ENCODE data around the gene RBM34. TPM values are rescaled to one million over a fixed set of nuclear protein-coding genes. Genes with fewer than 3 reads are reported as not detected.
"Not testable (repeated sequence)": the region's sequence is repeated elsewhere in the genome, so short reads cannot be mapped to it uniquely, and the experiment has no call there.

Gene RBM34
- total and polyA plus RNA-seq, 8 donors, result 52.2 to 77.2 (median 67.3) TPM

GRCh38 chr1:235098991-235099390, 62.1 kb downstream of the RBM34 start:
- Histone ChIP-seq H3K9me3 (no peaks in the 10 kb centered on the region), H3K4me1 (peaks cover 0 to 5% of the 10 kb centered on the region in 2 donors), H3K27ac (no peak overlapping the region), H3K27me3 (no peaks in the 10 kb centered on the region), H3K4me3 (no peak overlapping the region), H3K36me3 (no peaks in the 10 kb centered on the region)
- intact Hi-C loops (cut with DNase I), result loop anchor here in 1 of 2 donors (10.0 kb wide), 1 partner anchor 316 kb away; no protein-coding TSS in a partner anchor
- TF ChIP-seq CTCF (IDR thresholded peaks at IDR 0.05), result no peak
- ATAC-seq (no peak), DNase-seq (no peak)

- ATAC-seq, result no peak
- Histone ChIP-seq H3K9me3 (no peaks in the 10 kb centered on the region), H3K4me1 (peaks cover 2 to 6% of the 10 kb centered on the region in 2 donors), H3K4me3 (no peak overlapping the region), H3K27ac (no peak overlapping the region), H3K36me3 (no peaks in the 10 kb centered on the region), H3K27me3 (no peaks in the 10 kb centered on the region)
- DNase-seq, result no peak
- no peak for TF ChIP-seq CTCF (IDR thresholded peaks at IDR 0.05)
- intact Hi-C loops (cut with DNase I), result loop anchor here in 1 of 2 donors (10.0 kb wide), 1 partner anchor 316 kb away; no protein-coding TSS in a partner anchor
Measured at GRCh38 chr1:235098547-235098946, 62.5 kb downstream of the RBM34 start.

- not testable (repeated sequence) for H3K27ac ChIP-seq, H3K4me3 ChIP-seq, ATAC-seq, DNase-seq, H3K36me3 ChIP-seq, H3K27me3 ChIP-seq, H3K9me3 ChIP-seq
- intact Hi-C loops (cut with DNase I), result loop anchor here in 1 of 2 donors (10.0 kb wide), 1 partner anchor 317 kb away; no protein-coding TSS in a partner anchor
- H3K4me1 ChIP-seq, result peaks cover 4 to 12% of the 10 kb centered on the region in 2 donors
Measured at GRCh38 chr1:235097501-235097900, 63.5 kb downstream of the RBM34 start.

- TF ChIP-seq CTCF (IDR thresholded peaks at IDR 0.05), result no peak
- intact Hi-C loops (cut with DNase I), result loop anchor here in 1 of 2 donors (10.0 kb wide), 1 partner anchor 319 kb away; no protein-coding TSS in a partner anchor
- no peak for ATAC-seq
Measured at GRCh38 chr1:235095938-235096562, 65.0 kb downstream of the RBM34 start.

GRCh38 chr1:235093696-235094592, 67.1 kb downstream of the RBM34 start:
- Histone ChIP-seq H3K9me3 (no peaks in the 10 kb centered on the region), H3K27me3 (no peaks in the 10 kb centered on the region), H3K4me1 (peaks cover 4 to 12% of the 10 kb centered on the region in 2 donors), H3K36me3 (no peaks in the 10 kb centered on the region), H3K4me3 (no peak overlapping the region), H3K27ac (no peak overlapping the region)
- peak; percentile 95 for ATAC-seq
- TF ChIP-seq CTCF (IDR thresholded peaks at IDR 0.05), result peak; percentile 92
- DNase-seq, result peak; percentile 50 to 92 (median 74)
- intact Hi-C loops (cut with DNase I), result loop anchor here in 1 of 2 donors (5.0 to 10.0 kb wide), 2 partner anchors 321 to 597 kb away; no protein-coding TSS in a partner anchor

More at GRCh38 chr1:235095938-235096562, 65.0 kb downstream of the RBM34 start:
- H3K9me3 ChIP-seq, result no peaks in the 10 kb centered on the region
- no peak overlapping the region for H3K27ac ChIP-seq
- no peaks in the 10 kb centered on the region for H3K27me3 ChIP-seq
- no peak overlapping the region for H3K4me3 ChIP-seq
- no peak for DNase-seq
- H3K36me3 ChIP-seq, result no peaks in the 10 kb centered on the region
- H3K4me1 ChIP-seq, result peaks cover 4 to 12% of the 10 kb centered on the region in 2 donors

All from left lung (tissue), 10 donors.